ENCODE data around the gene SLK. TPM values are rescaled to one million over a fixed set of nuclear protein-coding genes. Genes with fewer than 3 reads are reported as not detected.

The SLK gene
- polyA plus RNA-seq, 2 of the 4 experiments (the other 2 are of a cell fraction), result 23.3 to 29.2 TPM

DNA sequence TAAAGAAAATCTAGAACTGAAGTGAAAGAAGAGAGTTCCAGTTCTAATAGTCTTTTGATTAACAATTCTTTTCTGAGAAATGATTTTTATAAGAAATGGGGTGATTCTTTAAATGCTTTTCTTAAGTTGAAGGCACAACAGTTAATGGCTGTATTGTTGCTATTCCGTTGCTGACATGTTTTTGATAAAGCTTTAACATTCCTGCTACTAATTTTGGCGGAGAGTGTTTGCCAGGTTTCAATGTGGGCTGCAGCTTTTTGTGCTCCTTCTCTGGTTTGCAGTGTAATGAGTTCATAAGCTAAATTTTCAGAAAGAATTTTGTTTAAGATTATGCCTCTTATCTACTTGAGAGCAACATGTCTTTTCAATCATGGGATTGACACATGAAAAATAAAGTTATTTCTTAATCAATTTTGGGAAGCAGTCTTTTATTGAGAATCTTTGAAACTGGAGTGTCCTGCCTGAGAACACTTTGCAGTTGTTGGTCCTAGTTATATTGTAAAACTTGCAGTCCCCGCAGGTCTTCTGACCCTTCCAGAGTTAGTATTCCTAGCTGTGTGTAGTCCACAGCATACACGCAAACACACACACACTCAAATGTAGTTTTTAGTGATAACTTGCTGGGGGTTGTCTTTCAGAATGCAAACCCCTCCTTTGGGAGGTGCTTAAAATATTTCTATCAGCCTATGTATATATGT is 62.0 kb downstream of the SLK start:
- 93% methylated on average over 4 of the region's 4 CpGs for WGBS (ENCODE audit: missing lambda C conversion rate)
- H3K4me3 ChIP-seq, result no peak overlapping the region
- POLR2A ChIA-PET, result no interaction called here

DNA sequence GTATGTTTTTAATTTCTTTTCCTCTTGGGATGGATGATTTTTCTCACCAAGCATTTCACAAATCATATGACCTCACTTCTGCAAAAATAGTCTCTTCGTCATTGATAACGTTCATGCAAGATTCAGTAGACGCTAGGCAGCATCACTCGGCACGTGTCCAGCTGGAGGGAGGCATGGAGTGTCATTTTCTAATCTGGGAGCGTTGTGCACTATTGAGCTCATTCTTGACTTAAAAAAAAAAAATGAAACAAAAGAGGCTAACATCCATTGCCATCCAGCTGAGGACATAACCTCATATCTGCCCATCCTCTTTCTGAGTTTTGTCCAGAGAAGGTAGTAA is 62.6 kb downstream of the SLK start:
- DNase-seq (ENCODE audit: low read depth in 1 of 2, low spot score in 1 of 2) (no peak), ATAC-seq (no peak), FAIRE-seq (no peak)
- no peak overlapping the region for H3K27ac ChIP-seq
- H3K9me3 ChIP-seq, result no peaks in the 10 kb centered on the region
- TF ChIP-seq HOXA7 (CRISPR knock-in tag; IDR thresholded peaks at IDR 0.05) (no peak), CBX2 (IDR thresholded peaks at IDR 0.05; ENCODE audit: borderline replicate concordance, low read depth) (no peak), MAFK (IDR thresholded peaks at IDR 0.05; ENCODE audit: partially characterized antibody) (no peak)
- H3K4me3 ChIP-seq, result no peak overlapping the region
- POLR2A ChIA-PET, result no interaction called here
- 93% methylated on average over 6 of the region's 6 CpGs for WGBS (ENCODE audit: missing lambda C conversion rate)
- H3K4me2 ChIP-seq, result no peak overlapping the region
- H3K4me1 ChIP-seq, result peaks cover 17% of the 10 kb centered on the region
- CTCF ChIA-PET, result interaction anchor here (1.2 to 2.3 kb wide), 4 partner anchors 11 to 142 kb away, joined by 3 to 7 read pairs (median 5); partner anchors contain the start of gene SFR1

More for the DNA sequence above, 62.0 kb downstream of the SLK start:
- CTCF ChIA-PET, result interaction anchor here (1.0 to 2.3 kb wide), 9 partner anchors 9 to 316 kb away, joined by 3 to 9 read pairs (median 4); partner anchors contain the start of gene SFR1
- peaks cover 17% of the 10 kb centered on the region for H3K4me1 ChIP-seq
- no peak for TF ChIP-seq JUNB (IDR thresholded peaks at IDR 0.05)
- no peak for ATAC-seq
- DNase-seq (ENCODE audit: low read depth in 1 of 2, low spot score in 1 of 2), result no peak
- no peak overlapping the region for H3K4me2 ChIP-seq
- no peaks in the 10 kb centered on the region for H3K9me3 ChIP-seq
- no peak for FAIRE-seq
- no peak overlapping the region for H3K27ac ChIP-seq

DNA sequence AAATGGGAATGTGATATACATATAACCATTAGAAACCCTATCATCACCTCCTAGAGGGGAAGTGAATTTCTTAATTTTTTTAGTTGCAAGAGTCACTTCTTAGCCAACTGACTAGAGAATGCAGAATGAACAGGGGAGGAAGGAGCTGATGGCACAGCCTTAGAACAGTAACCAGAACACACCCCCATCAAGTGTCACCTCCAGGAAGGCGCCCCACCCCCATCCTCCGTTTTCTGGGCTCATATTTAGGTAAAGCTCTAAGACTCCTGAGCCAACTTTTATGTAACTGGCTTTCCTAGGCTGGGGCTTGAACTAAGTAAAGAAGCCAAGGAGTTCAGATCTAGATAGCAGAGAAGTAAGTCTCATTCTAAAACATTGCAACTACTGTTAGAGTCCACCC is 64.7 kb downstream of the SLK start:
- CTCF ChIA-PET, result interaction anchor here (0.9 to 1.1 kb wide), 4 partner anchors 13 to 90 kb away, joined by 3 to 4 read pairs (median 3); partner anchors contain the start of gene SFR1

DNA sequence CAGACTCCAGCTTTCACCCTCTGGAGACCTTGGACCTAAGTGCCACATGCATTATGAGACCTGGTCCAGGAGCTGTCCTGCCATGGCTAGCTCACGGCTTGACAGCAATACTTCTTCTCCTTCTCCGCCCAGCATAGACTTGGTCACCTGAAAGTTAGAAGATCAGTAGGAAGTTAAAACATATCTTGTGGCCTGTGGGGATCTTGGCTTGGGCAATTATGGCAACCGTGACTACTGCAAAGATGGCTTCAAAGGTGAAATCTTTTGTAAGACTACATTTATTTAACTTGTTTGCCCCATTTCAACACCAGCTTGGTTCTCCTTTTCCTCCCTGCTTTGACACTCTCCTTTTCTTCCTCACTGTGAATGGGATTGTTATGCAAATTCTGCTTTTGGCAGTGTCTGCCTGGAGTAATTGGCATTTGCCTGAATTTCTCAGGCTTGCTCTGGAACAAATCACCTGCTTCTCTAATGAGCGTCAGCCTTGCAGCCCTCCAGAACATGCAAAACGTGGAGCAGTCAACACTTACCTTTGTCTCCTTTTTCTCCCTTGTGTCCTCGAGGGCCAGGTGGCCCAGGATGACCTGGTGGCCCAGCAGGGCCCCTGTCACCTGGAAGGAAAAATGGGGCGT is 65.3 kb downstream of the SLK start:
- H3K4me2 ChIP-seq, result no peak overlapping the region

More for the DNA sequence above, 64.7 kb downstream of the SLK start:
- POLR2A ChIA-PET, result no interaction called here
- no peak overlapping the region for H3K4me3 ChIP-seq
- no peak overlapping the region for H3K4me2 ChIP-seq
- no peak for TF ChIP-seq CHD4 (IDR thresholded peaks at IDR 0.05; ENCODE audit: borderline replicate concordance)
- no peak for TF ChIP-seq RARB (CRISPR knock-in tag; IDR thresholded peaks at IDR 0.05)
- TF ChIP-seq TFCP2L1 (CRISPR knock-in tag; IDR thresholded peaks at IDR 0.05), result no peak
- TF ChIP-seq ZSCAN20 (CRISPR knock-in tag; IDR thresholded peaks at IDR 0.05), result no peak
- TF ChIP-seq HOXB5 (CRISPR knock-in tag; IDR thresholded peaks at IDR 0.05), result no peak
- TF ChIP-seq EP300 (IDR thresholded peaks at IDR 0.05), result no peak
- TF ChIP-seq, protein P1, sequence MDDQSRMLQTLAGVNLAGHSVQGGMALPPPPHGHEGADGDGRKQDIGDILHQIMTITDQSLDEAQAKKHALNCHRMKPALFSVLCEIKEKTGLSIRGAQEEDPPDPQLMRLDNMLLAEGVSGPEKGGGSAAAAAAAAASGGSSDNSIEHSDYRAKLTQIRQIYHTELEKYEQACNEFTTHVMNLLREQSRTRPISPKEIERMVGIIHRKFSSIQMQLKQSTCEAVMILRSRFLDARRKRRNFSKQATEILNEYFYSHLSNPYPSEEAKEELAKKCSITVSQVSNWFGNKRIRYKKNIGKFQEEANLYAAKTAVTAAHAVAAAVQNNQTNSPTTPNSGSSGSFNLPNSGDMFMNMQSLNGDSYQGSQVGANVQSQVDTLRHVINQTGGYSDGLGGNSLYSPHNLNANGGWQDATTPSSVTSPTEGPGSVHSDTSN (IDR thresholded peaks at IDR 0.05), result no peak
- TF ChIP-seq FOSB (CRISPR knock-in tag; IDR thresholded peaks at IDR 0.05), result no peak
- TF ChIP-seq SMC3 (IDR thresholded peaks at IDR 0.05), result no peak
- TF ChIP-seq, protein P2, sequence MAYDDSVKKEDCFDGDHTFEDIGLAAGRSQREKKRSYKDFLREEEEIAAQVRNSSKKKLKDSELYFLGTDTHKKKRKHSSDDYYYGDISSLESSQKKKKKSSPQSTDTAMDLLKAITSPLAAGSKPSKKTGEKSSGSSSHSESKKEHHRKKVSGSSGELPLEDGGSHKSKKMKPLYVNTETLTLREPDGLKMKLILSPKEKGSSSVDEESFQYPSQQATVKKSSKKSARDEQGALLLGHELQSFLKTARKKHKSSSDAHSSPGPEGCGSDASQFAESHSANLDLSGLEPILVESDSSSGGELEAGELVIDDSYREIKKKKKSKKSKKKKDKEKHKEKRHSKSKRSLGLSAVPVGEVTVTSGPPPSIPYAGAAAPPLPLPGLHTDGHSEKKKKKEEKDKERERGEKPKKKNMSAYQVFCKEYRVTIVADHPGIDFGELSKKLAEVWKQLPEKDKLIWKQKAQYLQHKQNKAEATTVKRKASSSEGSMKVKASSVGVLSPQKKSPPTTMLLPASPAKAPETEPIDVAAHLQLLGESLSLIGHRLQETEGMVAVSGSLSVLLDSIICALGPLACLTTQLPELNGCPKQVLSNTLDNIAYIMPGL (CRISPR knock-in tag; IDR thresholded peaks at IDR 0.05; ENCODE audit: borderline replicate concordance), result no peak
- no peak for TF ChIP-seq CEBPB (IDR thresholded peaks at IDR 0.05)
- peaks cover 10% of the 10 kb centered on the region for H3K4me1 ChIP-seq
- H3K9me3 ChIP-seq, result no peaks in the 10 kb centered on the region
- DNase-seq (ENCODE audit: low read depth in 1 of 2, low spot score in 1 of 2), result no peak
- no peak for ATAC-seq
- no peak overlapping the region for H3K27ac ChIP-seq
- no peak for FAIRE-seq
- WGBS (ENCODE audit: missing lambda C conversion rate), result 91% methylated on average over 2 of the region's 2 CpGs

More for the DNA sequence above, 65.3 kb downstream of the SLK start:
- H3K4me3 ChIP-seq, result no peak overlapping the region
- POLR2A ChIA-PET, result no interaction called here
- DNase-seq (ENCODE audit: low read depth in 1 of 2, low spot score in 1 of 2) (no peak), FAIRE-seq (no peak), ATAC-seq (no peak)
- H3K27ac ChIP-seq, result no peak overlapping the region
- peaks cover 4% of the 10 kb centered on the region; the same call in 2 of the 3 replicates for H3K4me1 ChIP-seq
- CTCF ChIA-PET, result interaction anchor here (0.9 to 1.6 kb wide), 5 partner anchors 13 to 90 kb away, joined by 3 to 6 read pairs (median 3); partner anchors contain the start of gene SFR1
- TF ChIP-seq MAZ (IDR thresholded peaks at IDR 0.05; ENCODE audit: borderline replicate concordance, low read depth, low read length), result no peak
- no peak for TF ChIP-seq RCOR1 (IDR thresholded peaks at IDR 0.05; ENCODE audit: low read depth, low read length)
- WGBS (ENCODE audit: missing lambda C conversion rate), result 81% methylated on average over 7 of the region's 7 CpGs
- H3K9me3 ChIP-seq, result no peaks in the 10 kb centered on the region

Measured in A549 (cell line).